GM19240 (cell line): Measurements from ENCODE around the gene NDST1.

Experiments used
- DNase-seq: peaks from one replicate; pipeline ENCODE4 v3.0.0; 2011; ENCODE audit warnings: low spot score; ENCODE audit not compliant: insufficient read length

The NDST1 gene

GRCh38 chr5:150522504-150523414, 14.8 kb downstream of the NDST1 start:
- no peak for DNase-seq

DNA sequence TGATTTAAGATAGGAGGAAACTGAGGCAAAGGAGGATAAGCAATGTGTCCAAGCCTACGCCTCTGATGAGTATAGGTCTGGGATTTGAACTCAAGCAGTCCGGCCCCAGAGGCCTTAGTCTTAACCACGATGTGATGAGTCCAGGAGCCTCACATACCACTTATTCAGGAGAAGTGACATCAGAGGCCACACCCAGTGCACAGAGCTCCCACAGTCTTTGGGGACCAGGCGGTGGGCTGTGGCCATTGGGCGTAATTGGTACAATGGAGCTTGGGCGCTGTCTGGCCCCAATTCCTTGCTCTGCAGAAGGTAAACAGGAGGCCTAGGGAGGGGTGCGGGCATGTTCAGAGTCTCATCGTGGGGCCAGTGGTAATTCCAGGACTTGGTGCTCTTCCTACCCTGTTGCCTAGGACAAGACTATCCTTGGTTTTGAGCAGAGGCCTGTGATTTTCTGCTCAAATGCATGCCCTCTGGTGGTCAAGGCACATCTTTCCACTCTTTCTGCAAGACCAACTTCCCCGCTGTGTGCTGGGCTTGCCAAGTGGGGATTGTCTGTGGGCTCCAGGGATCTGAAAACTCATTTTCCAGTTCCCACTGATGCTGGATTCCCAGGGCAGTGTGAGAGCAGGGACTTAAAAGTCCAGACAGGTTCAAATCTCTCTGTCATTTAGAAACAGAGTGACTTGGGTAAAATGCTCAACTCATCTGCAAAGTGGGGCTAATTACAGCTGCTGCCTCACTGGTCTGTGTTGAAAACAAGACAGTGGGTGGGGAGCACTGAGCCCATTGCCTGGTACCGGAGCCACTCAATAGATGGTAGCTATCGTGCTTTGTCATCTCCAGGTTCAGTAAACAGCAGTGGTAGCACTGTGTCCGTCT, 15.8 kb downstream of the NDST1 start:
- DNase-seq: peak; percentile 55

GRCh38 chr5:150525163-150525562, 17.2 kb downstream of the NDST1 start:
- DNase-seq: no peak

GRCh38 chr5:150525781-150526180, 17.9 kb downstream of the NDST1 start:
- DNase-seq: no peak

DNA sequence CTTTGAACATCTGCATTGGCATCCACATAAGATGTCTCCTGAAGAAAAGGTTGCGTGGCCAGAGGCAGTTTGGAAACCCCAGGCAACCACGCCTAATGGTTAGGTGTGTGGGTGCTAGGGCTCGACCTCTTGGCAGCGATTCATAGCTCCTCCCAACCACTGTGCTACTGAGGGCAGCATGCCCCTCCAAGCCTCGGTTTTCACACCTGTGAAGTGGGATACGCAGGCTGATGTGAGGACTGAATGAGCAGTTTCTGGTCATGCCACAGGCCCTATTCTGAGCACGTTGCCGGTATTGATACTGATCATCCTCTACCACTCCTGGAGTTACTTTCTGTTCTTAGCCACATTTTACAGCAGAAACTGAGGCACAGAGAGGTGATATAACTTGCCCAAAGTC, 19.1 kb downstream of the NDST1 start:
- DNase-seq: no peak

DNA sequence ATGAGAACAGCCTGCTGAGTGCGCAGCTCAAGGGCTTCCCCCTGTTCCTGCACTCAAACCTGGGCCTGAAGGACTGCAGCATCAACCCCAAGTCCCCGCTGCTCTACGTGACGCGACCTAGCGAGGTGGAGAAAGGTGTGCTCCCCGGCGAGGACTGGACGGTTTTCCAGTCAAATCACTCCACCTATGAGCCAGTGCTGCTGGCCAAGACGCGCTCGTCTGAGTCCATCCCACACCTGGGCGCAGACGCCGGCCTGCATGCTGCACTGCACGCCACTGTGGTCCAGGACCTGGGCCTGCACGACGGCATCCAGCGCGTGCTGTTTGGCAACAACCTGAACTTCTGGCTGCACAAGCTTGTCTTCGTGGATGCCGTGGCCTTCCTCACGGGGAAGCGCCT, 19.9 kb downstream of the NDST1 start:
- no peak for DNase-seq

GRCh38 chr5:150528924-150529546, 21.1 kb downstream of the NDST1 start:
- no peak for DNase-seq

- no peak for DNase-seq
Measured at GRCh38 chr5:150529555-150529954, 21.6 kb downstream of the NDST1 start.

DNA sequence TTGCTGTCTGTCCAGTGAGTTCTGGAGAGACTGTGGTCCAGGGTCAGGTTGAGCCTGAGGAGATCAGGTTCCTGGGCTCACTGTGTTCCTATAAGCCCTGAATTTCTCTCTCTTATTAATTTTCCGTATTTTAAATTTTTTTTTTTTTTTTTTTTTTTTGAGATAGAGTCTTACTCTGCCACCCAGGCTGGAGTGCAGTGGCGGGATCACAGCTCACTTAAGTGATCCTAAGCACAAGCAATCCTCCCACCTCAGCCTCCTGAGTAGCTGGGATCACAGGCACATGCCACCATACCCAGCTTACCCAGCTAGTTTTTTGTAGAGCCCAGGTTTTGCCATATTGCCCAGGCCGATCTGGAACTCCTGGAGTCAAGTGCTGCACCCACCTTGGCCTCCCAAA, 22.5 kb downstream of the NDST1 start:
- no peak for DNase-seq

DNA sequence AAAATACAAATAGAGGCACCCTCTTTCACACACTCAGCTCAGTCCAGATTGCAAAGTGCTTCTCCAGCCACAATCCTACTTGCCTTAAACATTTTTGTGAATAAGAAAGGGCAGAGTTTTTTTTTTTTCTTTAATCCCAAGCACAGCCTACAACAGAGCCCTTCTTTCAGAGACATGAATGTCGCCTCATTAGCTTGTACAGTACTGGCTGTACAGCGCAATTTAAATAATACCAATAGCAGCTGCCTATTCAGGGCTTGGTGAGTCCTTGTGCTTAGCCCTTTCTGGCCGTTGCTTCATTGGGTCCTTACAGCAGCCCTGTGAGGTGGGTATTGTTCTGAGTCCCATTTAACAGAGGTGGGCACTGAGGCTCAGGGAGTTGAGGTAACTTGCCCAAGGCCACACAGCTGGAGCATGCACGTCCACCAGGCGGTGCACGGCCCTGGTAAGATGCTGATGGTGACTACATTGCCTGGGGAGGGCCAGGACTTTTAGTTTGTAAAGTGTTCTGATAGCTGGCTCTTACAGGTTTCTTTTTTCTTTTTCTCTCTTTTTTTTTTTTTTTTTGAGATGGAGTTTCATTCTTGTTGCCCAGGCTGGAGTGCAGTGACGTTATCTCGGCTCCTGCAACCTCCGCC, 23.1 kb downstream of the NDST1 start:
- no peak for DNase-seq

DNA sequence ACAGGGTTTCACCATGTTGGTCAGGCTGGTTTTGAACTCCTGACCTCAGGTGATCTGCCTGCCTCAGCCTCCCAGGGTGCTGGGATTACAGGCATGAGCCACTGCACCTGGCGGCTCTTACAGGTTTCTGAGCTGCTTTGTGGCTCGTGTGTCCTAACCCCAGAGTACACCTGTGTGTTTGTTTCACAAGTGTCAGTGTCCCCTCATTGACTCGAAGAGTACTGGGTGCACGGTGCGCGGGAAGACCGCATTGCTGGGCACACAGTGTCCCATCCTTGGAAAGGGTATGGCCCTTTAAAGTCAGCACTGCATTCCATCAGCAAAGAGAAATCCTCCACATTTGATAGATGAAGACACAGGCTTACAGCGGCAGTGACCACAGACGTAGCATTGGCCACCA, 23.8 kb downstream of the NDST1 start:
- DNase-seq: no peak

DNA sequence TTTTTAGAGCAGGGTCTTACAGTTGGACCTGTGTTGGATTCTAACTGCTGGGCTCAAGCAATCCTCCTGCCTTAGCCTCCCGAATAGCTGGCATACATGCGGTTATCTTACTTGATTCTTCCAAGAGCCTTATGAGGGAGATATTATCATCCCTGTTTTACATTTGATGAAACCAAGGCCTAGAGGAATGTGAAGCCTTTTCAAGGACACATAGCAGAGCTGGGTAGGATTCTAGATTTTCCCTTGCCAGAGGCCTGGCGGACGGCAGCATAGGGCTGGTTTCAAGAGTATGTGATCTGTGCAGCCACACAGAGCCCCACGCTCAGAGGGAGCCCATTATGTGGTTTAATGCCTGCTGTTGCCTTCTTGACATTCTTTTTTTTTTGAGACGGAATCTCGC, 24.2 kb downstream of the NDST1 start:
- DNase-seq: no peak

DNA sequence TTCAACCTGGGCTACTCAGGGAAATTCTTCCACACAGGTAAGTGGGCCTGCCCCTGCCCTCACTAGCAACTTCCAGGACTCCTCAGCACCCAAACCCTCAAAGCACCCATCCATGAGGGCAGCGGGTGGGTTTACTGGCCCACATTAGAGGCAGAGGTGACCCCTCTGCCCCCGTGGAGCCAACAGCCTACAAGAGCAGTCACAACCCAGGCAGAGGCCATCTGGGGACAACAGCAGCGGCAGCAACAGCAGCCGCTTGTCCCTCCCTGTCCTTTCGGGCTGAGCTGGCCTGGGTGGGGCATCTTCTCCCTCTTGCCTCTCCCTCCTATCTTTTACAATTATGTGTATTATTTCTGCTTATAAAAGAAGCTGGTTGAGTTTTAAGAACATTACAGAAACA, 25.1 kb downstream of the NDST1 start:
- DNase-seq: no peak

- no peak for DNase-seq
Measured at GRCh38 chr5:150534811-150535210, 26.9 kb downstream of the NDST1 start.

GRCh38 chr5:150535611-150536010, 27.7 kb downstream of the NDST1 start:
- no peak for DNase-seq

GRCh38 chr5:150538007-150538917, 30.3 kb downstream of the NDST1 start:
- DNase-seq: no peak

DNA sequence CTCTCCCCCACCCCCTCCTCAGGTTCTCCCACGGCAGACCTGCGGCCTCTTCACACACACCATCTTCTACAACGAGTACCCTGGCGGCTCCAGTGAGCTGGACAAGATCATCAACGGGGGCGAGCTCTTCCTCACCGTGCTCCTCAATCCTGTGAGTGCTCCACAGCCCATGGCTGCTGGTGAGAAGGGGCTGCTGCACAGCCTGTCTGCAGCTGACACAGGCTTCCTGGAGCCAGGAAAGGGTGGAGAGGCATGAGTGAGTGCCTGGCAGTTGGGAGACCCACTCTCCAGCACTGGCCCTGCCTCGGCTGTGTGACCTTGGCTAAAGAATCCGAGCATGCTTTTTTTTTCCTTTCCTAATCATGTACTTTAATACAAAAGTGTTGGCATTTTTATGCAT, 31.3 kb downstream of the NDST1 start:
- no peak for DNase-seq

GRCh38 chr5:150540042-150540441, 32.1 kb downstream of the NDST1 start:
- no peak for DNase-seq

DNA sequence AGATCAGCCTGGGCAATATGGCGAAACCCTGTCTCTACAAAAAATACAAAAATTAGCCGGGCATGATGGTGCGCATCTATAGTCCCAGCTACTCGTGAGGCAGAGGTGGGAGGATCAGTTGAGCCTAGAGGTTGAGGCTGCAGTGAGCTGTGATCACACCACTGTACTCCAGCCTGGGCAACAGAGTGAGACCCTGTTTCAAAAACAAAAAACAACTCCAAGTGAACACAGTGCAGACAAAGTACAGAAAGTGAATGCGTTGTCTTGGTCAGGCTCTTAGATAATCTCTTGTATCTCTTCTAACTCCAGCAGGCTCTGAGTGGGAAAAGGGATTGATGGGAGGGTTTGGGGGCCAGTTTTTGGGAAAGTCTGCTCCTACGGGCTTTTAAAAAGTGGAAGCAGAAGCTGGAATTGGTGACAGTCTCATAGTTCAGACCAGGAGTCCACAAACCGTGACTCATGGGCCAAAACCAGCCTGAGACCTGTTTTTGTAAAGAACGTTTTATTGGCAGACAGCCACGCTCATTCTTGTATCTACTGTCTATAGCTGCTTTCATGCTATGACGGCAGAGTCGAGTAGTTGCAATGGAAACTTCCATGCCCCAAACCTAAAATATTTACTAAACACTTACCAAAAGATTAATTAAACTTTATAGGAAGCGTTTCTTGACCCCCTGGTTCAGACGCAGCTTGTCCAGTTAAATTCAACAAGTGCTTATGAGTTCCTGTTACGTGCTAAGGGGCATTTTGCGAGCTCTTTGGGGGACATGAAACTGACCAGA, 32.9 kb downstream of the NDST1 start:
- no peak for DNase-seq

GRCh38 chr5:150541397-150541675, 33.4 kb downstream of the NDST1 start:
- DNase-seq: no peak
